Fibroblast of mammary gland (primary cell): ENCODE data around the gene PDX1.

Experiments used
- DNase-seq: peaks from one replicate; pipeline ENCODE4 v3.0.0-alpha.2; 2010; ENCODE audit warnings: low read depth
- H3K4me3 ChIP-seq: 2 replicates; pipeline ENCODE4 v1.5.1; 2011; ENCODE audit warnings: low read depth, mild to moderate bottlenecking, low read length, moderate library complexity; ENCODE audit not compliant: control insufficient read depth
- CTCF ChIP-seq: conservative IDR thresholded peaks from 2 replicates; pipeline ENCODE4 v1.5.1; 2011; ENCODE audit warnings: low read depth, low read length, inconsistent platforms; ENCODE audit not compliant: control insufficient read depth, insufficient read depth

PDX1 gene

DNA sequence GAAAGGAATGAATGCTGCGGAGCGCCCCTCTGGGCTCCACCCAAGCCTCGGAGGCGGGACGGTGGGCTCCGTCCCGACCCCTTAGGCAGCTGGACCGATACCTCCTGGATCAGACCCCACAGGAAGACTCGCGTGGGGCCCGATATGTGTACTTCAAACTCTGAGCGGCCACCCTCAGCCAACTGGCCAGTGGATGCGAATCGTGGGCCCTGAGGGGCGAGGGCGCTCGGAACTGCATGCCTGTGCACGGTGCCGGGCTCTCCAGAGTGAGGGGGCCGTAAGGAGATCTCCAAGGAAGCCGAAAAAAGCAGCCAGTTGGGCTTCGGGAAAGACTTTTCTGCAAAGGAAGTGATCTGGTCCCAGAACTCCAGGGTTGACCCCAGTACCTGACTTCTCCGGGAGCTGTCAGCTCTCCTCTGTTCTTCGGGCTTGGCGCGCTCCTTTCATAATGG is 8.6 kb downstream of the PDX1 start:
- DNase-seq = no peak
- no peak overlapping the region for H3K4me3 ChIP-seq
- no peak for TF ChIP-seq CTCF

GRCh38 chr13:27928805-27929753 is 9.3 kb downstream of the PDX1 start:
- DNase-seq = no peak
- TF ChIP-seq CTCF = no peak
- no peak overlapping the region for H3K4me3 ChIP-seq

DNA sequence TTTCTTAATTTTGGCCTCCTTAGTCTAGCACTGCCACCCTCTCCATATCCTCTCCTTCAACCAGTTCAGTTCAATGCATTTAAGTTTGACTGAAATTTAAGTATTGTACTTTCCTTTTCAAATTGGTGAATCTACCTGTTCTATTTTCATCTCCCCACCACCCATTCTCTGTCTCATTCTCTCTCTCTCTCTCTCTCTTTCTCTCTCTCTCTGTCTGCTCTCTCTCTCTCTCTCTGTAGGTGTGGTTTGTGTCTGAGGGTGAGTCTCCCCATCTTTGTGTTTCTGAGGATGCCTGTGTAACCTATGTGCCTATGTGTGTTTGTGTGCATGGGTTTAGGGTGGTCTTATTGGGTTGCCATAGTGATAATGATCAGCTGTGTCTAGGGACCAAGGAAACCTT is 10.1 kb downstream of the PDX1 start:
- TF ChIP-seq CTCF = no peak
- DNase-seq = no peak
- H3K4me3 ChIP-seq = no peak overlapping the region

DNA sequence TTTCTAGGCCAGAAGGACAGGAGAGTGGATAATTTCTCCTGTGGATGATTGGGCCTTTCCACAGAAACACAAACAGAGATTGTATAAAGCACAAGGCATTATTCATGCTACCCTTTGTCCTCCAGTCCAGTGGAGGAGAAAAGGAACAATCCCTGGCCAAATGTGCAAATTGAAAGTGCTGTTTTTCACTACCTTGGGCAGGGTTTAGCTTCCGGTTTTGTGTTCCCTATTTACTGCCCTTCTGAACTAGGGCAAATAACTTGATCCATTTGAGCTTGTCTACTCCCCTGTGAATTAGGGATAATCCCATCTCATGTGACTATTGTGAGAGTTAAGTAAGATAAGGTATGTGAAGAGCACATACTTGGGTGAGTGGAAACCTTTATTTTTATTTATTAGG is 13.3 kb downstream of the PDX1 start:
- no peak overlapping the region for H3K4me3 ChIP-seq
- DNase-seq = no peak
- no peak for TF ChIP-seq CTCF

DNA sequence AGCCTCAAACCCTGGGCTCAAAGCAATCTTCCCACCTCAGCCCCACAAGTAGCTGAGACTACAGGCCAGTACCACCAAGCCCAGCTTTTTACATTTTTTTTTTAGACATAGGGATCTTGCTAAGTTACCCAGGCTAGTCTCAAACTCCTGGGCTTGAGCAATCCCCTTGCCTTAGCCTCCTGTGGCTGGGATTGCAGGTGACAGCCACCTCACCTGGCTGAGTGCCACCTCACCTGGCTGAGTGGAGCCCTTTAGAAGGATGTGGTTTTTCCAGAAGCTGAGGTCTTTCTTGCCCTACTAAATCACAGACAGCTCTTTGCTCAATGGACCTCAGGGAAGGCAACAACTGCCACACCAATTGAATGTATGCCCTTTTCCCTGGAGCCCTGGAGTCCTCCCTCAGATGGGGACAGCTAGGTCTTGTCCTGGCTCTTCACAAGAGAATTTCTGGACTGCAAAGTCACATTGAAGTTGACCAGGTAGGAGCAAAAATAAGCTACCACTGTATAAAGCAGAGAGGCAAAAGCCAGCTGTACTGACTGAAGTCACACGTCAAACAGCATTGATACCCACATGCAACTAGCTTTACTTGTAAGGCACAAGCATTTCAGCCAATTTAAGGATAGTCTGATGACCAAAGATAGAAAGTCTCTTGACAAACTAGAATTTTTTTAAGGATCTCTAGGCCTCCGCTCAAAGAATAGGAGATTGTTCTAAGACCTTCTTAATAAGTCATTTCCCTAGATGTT is 14.0 kb downstream of the PDX1 start:
- no peak for TF ChIP-seq CTCF
- no peak for DNase-seq
- H3K4me3 ChIP-seq = no peak overlapping the region

DNA sequence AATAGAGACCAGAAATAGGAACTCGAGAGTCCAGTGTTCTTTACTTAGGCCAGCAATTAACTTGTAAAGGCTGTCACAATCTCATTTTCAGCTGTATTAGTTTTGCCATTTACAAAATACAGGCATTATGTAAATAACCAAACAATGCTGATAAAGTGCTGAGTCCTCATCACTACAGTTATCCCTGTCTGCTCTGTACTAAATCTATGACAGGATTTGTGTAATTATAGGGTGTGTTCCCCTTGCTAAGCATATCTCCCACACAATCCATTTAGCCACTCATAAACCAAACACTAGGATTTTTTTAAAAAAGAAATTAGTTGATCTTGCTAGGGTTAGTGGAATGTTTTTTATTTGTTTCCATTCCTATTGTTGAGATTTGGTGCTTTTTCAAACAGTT is 23.2 kb downstream of the PDX1 start:
- H3K4me3 ChIP-seq = no peak overlapping the region
- no peak for DNase-seq
- no peak for TF ChIP-seq CTCF
